Lung (tissue), 12 donors: ENCODE measurements around the gene DAG1. TPM values are rescaled to one million over a fixed set of nuclear protein-coding genes. Genes with fewer than 3 reads are reported as not detected.

Experiments used
- ATAC-seq: fragments of 200-7000 bp; cut with Tn5 transposase; one replicate; pipeline ENCODE4 v1.9.1; 2020; ENCODE audit warnings: moderate number of reproducible peaks; ENCODE audit not compliant: insufficient read depth, low FRiP score
- DNase-seq, 3 donors: peaks; one replicate each; pipeline ENCODE4 v3.0.0-alpha.2; 2013 to 2017
- H3K27ac ChIP-seq, 2 donors: one replicate each; pipeline ENCODE4 v1.5.1; 2013; ENCODE audit warnings: mild to moderate bottlenecking in 2 of 2, moderate library complexity in 2 of 2, control low read depth in 1 of 2, inconsistent platforms in 1 of 2, low read depth in 1 of 2, low read length in 1 of 2
- H3K27me3 ChIP-seq, 3 donors: one replicate each; pipeline ENCODE4 v1.5.1; 2013; ENCODE audit warnings: low read length in 2 of 3; ENCODE audit not compliant: control insufficient read depth in 3 of 3, insufficient read depth in 3 of 3
- H3K36me3 ChIP-seq, 4 donors: one replicate each; pipeline ENCODE4 v1.5.1; 2013; ENCODE audit warnings: low read length in 4 of 4, mild to moderate bottlenecking in 1 of 4, moderate library complexity in 1 of 4; ENCODE audit not compliant: control insufficient read depth in 4 of 4, insufficient read depth in 4 of 4
- H3K4me1 ChIP-seq, 5 donors: one replicate each; pipeline ENCODE4 v1.5.1; 2013; ENCODE audit warnings: low read length in 5 of 5, mild to moderate bottlenecking in 2 of 5, moderate library complexity in 1 of 5; ENCODE audit not compliant: control insufficient read depth in 5 of 5, insufficient read depth in 5 of 5
- H3K4me3 ChIP-seq: one replicate; pipeline ENCODE4 v1.5.1; 2013; ENCODE audit warnings: mild to moderate bottlenecking, control low read depth, moderate library complexity
- H3K9ac ChIP-seq, 2 donors: one replicate each; pipeline ENCODE4 v1.5.1; 2013; ENCODE audit warnings: low read length in 2 of 2, control low read depth in 1 of 2; ENCODE audit not compliant: insufficient read depth in 1 of 2
- H3K9me3 ChIP-seq, 4 donors: one replicate each; pipeline ENCODE4 v1.5.1; 2013; ENCODE audit warnings: low read length in 3 of 4, mild to moderate bottlenecking in 1 of 4, moderate library complexity in 1 of 4; ENCODE audit not compliant: control insufficient read depth in 4 of 4, insufficient read depth in 3 of 4
- WGBS, 2 donors: extraction: QIAGEN DNeasy Blood & Tissue Kit; methylation state at CpG; one replicate each; pipeline ENCODE4 v1.1.7; 2013; 5-methylcytosine and 5-hydroxymethylcytosine counted together
- polyA plus RNA-seq, 2 donors: library from polyadenylated mRNA; stranded (reverse); fragments of 200-250 nt; gene quantifications; one replicate each; pipeline ENCODE4 v1.2.1, GENCODE V29; 2013
- total RNA-seq, 2 donors: library from RNA; depleted of rRNA in 1 of 2; stranded (reverse); fragments of >200 nt in 1 of 2; gene quantifications; one replicate each; pipeline ENCODE4 v1.2.1, GENCODE V29; 2014 to 2021
- TF ChIP-seq, protein P1 (sequence below): IDR thresholded peaks from 2 replicates; pipeline ENCODE4 v1.5.1; 2012; ENCODE audit warnings: mild to moderate bottlenecking; ENCODE audit errors: control extremely low read depth, extremely low read depth
- donor health status: control.
- donor health status: control.
- donor health status: Bipolar disorder and iron deficiency.
- donor health status: healthy.
- donor health status: DM: yes; HTN: yes; CAD: no.

Gene DAG1
- total and polyA plus RNA-seq, 4 donors = 18.2 to 100 (median 38.0) TPM

DNA sequence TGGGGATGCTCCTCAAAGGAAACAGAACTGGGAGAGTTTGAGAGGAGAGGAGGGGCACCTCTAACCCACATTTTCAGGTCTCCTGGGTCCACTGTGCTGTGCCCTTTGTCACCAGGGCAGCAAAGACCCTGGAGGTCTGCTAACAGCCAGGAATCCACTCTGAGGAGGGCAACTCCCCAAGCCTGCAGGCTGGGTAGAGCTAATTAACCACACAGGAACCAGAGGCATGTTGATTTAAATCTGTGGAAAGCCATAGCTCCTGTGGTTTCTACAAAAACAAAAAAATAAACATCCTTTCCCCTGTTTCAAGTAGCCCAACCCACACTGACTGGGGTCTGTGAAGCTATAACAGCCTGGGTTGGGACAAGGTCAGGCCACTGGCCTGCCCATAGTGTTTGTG lies 82.0 kb downstream of the DAG1 start:
- no peak for ATAC-seq
- DNase-seq = no peak
- H3K27ac ChIP-seq = no peak overlapping the region
- H3K4me3 ChIP-seq = no peak overlapping the region
- no peaks in the 10 kb centered on the region for H3K36me3 ChIP-seq
- peaks cover 4 to 17% (median 10%) of the 10 kb centered on the region in 5 donors for H3K4me1 ChIP-seq
- no peak overlapping the region for H3K9ac ChIP-seq
- peaks cover 0 to 3% (median 0%) of the 10 kb centered on the region in 3 donors for H3K27me3 ChIP-seq
- TF ChIP-seq, protein P1, sequence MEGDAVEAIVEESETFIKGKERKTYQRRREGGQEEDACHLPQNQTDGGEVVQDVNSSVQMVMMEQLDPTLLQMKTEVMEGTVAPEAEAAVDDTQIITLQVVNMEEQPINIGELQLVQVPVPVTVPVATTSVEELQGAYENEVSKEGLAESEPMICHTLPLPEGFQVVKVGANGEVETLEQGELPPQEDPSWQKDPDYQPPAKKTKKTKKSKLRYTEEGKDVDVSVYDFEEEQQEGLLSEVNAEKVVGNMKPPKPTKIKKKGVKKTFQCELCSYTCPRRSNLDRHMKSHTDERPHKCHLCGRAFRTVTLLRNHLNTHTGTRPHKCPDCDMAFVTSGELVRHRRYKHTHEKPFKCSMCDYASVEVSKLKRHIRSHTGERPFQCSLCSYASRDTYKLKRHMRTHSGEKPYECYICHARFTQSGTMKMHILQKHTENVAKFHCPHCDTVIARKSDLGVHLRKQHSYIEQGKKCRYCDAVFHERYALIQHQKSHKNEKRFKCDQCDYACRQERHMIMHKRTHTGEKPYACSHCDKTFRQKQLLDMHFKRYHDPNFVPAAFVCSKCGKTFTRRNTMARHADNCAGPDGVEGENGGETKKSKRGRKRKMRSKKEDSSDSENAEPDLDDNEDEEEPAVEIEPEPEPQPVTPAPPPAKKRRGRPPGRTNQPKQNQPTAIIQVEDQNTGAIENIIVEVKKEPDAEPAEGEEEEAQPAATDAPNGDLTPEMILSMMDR = no peak
- H3K9me3 ChIP-seq = peaks cover 0 to 3% (median 0%) of the 10 kb centered on the region in 4 donors

DNA sequence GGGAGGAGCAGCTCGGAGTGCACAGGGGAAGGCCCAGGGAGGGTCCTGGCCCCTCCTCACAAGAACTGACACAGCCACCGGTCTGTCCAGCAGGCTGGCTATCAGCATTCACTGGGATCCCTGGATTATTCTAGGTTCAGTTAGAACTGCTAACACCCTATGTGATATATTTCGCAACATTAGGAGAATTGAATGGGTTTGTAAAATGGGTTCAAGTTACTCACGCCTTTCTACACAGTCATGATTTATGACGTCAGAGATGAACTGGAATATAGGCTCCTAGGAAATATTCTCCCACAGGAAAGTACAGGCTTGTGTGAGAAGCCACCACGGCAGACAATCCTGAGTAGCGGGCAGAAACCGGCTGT lies 83.2 kb downstream of the DAG1 start:
- H3K4me1 ChIP-seq = peaks cover 4 to 17% (median 10%) of the 10 kb centered on the region in 5 donors
- peak overlapping the region in 1 of 2 donors; percentile 84 for H3K27ac ChIP-seq
- TF ChIP-seq, protein P1 = no peak
- H3K36me3 ChIP-seq = no peaks in the 10 kb centered on the region
- H3K4me3 ChIP-seq = peak overlapping the region; percentile 31
- H3K9me3 ChIP-seq = peaks cover 0 to 3% (median 0%) of the 10 kb centered on the region in 4 donors
- peaks cover 0 to 3% (median 3%) of the 10 kb centered on the region in 3 donors for H3K27me3 ChIP-seq
- no peak for DNase-seq
- no peak for ATAC-seq
- WGBS, 2 donors = 54 to 59% methylated on average over 8 of the region's 8 CpGs
- peak overlapping the region in 1 of 2 donors; percentile 65 for H3K9ac ChIP-seq

DNA sequence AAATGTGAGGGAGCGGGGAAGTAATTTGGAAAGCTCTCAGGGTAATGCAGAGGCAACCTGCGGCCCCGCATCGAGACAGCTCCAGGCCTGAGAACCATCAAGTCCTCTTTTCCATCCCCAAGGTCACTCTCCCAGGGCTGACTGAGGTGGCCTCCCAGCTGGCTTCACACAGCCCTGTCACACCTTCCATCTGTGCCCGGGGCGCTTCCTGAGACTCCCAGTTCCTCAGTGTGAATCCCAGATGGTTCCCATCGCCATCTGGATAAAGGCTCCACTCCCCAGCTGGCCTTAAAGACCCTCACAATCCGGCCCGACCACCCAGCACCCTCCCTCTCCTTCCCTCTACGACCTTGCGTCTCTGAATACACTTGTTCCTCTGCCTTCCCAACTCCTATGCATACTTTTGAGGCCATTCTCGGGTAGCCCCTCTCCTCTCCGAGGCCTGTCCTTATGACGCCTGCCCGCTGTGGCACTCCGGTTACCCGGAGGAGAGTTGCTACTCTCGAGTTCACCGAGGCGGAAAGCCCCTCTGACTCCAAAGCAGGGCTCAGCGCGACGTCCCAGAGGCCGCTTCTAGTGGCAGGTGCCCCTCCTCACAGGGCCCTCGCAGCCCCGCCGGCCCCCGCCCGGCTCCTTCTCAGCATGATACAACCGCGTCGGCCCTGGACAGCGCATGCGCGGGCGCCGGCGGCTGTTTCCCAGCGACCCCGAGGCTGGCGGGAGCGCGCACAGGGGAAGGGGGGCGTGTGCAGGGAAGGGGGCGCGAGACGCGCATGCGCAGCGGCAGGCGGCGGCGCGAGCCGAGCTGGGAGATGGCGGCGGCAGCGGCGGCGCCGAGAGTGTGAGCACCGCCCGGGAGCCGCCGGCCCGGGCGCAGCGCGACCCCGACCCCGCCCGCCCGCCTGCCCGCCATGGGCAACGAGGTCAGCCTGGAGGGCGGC lies 83.9 kb downstream of the DAG1 start, which contains the start of gene BSN:
TSS of gene BSN (plus strand) at position 786 of the 941 bp plus-strand sequence. CDS start at position 912, 126 bp downstream.
- H3K9me3 ChIP-seq = peaks cover 0 to 3% (median 0%) of the 10 kb centered on the region in 4 donors
- WGBS, 2 donors = 5% methylated on average over 67 to 76 of the region's 76 CpGs
- TF ChIP-seq, protein P1 = no peak
- H3K27me3 ChIP-seq = peaks cover 0 to 3% (median 3%) of the 10 kb centered on the region in 3 donors
- H3K27ac ChIP-seq = peak within 1 kb of the TSS; percentile 5 to 84
- peak within 1 kb of the TSS; percentile 31 for H3K4me3 ChIP-seq
- ATAC-seq = peak; percentile 79
- H3K9ac ChIP-seq = peak within 1 kb of the TSS in 1 of 2 donors; percentile 65
- no peaks in the 10 kb centered on the region for H3K36me3 ChIP-seq
- H3K4me1 ChIP-seq = peaks cover 4 to 17% (median 10%) of the 10 kb centered on the region in 5 donors
- peak; percentile 95 to 96 (median 96) for DNase-seq
